MM.1S (cell line): Measurements from ENCODE around the gene PRMT1.

ENCODE experiments used
- CTCF ChIP-seq: fragments of 300-600 bp; sonication (generic); IDR thresholded peaks from 2 replicates; pipeline ENCODE4 v1.5.1; 2016; ENCODE audit warnings: antibody characterized with exemption, low read length, mixed read lengths
- EZH2 ChIP-seq: fragments of 300-600 bp; sonication (generic); optimal IDR thresholded peaks from 2 replicates; pipeline ENCODE3; 2017; ENCODE audit warnings: low read depth, mild to moderate bottlenecking, antibody characterized with exemption, low read length, mixed read lengths
- EZH2phosphoT487 ChIP-seq: fragments of 300-600 bp; sonication (generic); IDR thresholded peaks from 2 replicates; pipeline ENCODE4 v1.6.1; 2018; ENCODE audit warnings: antibody characterized with exemption, low read length

DNA sequence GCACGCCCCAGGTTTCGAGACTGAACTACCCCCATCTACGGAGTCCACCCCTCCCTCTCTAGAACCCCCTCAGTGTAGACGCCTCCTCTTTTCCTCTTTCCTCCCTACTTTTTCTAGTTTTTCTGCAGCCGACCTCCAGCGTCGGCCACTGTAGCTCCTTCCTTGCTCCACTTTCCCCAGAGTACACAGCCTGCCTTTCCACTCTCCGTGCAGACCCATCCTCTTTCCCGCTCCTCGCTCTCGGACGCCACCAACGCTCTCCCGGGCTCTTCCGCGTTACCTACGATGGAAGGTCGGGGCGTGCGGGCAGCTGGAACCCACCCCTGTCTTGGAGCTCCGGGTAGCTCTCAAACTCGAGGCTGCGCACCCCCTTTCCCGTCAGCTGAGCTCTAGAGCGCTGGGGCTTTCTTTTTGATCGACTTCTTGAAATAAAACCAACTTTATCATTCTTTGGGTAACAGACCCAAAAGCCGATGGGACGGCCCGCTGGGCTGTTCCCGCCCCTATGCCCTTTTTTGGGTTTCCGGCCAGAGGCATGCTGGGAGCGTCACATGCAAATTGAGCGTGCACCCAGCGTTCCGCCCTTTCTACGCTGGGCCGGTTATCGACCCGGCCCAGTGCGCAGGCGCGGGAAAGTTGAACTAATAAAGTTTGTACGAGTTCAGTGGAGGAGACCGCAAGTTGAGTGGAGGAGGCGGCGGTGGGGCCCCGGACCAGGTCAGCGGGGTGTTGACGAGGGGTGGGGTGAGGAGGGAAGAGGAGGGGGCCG, 11.5 kb upstream of the PRMT1 start, which contains the start of the genes BCL2L12 and IRF3:
- TF ChIP-seq CTCF (no peak), EZH2phosphoT487 (no peak), EZH2 (no peak)
